Measurements from ENCODE around the gene MRPL52. TPM values are rescaled to one million over a fixed set of nuclear protein-coding genes. Genes with fewer than 3 reads are reported as not detected.

The MRPL52 gene
- total RNA-seq, 2 experiments from 2014 or later = 100 to 181 TPM

- Histone ChIP-seq H3K4me1 (ENCODE audit: insufficient read depth, low read length, poor library complexity, severe bottlenecking) (peaks cover 31% of the 10 kb centered on the region), H3K9me2 (ENCODE audit: insufficient read depth, low read length) (no peaks in the 10 kb centered on the region), H3K4me3 (ENCODE audit: low read depth, low read length, poor library complexity, severe bottlenecking) (peak within 1 kb of the TSS; percentile 86), H4K20me1 (ENCODE audit: insufficient read depth, low read length) (no peaks in the 10 kb centered on the region), H3K79me2 (ENCODE audit: insufficient read depth, low read depth, low read length) (peaks cover 19% of the 10 kb centered on the region), H3K9me3 (ENCODE audit: low read length) (no peaks in the 10 kb centered on the region), H3K36me3 (ENCODE audit: insufficient read depth, low read length) (peaks cover 34% of the 10 kb centered on the region), H3K27ac (ENCODE audit: low read depth, low read length, poor library complexity, severe bottlenecking) (peak within 1 kb of the TSS; percentile 93), H3K4me2 (ENCODE audit: low read length) (peak within 1 kb of the TSS; percentile 96), H2AFZ (ENCODE audit: low read length) (peak within 1 kb of the TSS; percentile 12; the same call in 1 of the 2 replicates)
- BruUV-seq (replicated peaks) = no TSS peak
- ChIA-PET POLR2A (interaction anchor here (0.5 to 5.5 kb wide), 21 partner anchors 10 to 333 kb away, joined by 3 to 65 read pairs (median 4); partner anchors contain the start of genes HAUS4, OXA1L, RBM23 and REM2), CTCF (ENCODE audit: unreplicated experiment) (interaction anchor here (0.9 to 2.9 kb wide), 6 partner anchors 13 to 28 kb away, joined by 3 to 11 read pairs (median 5); no protein-coding TSS in a partner anchor)
- DNase-seq (ENCODE audit: low spot score) = peak; percentile 97
- TF ChIP-seq EZH2phosphoT487 (IDR thresholded peaks at IDR 0.05; ENCODE audit: borderline replicate concordance, low read depth, low read length) (no peak), CTCF (conservative IDR thresholded peaks at IDR 0.05; ENCODE audit: low read length) (peak; percentile 48; the same call in 1 of the 2 replicates)
- intact Hi-C loops (cut with micrococcal nuclease; ENCODE audit: unreplicated experiment) = loop anchor here (1.0 to 5.0 kb wide), 6 partner anchors 16 to 479 kb away; partner anchors contain the start of gene RBM23
Observed at GRCh38 chr14:22871224-22872032, 41.7 kb downstream of the MRPL52 start, which contains the start of gene LRP10. LRP10 (plus strand) TSS chr14:22871740; CDS start chr14:22872304, 564 bp downstream.

GRCh38 chr14:22872033-22872832 lies 42.5 kb downstream of the MRPL52 start:
- Histone ChIP-seq H3K9me2 (ENCODE audit: insufficient read depth, low read length) (no peaks in the 10 kb centered on the region), H2AFZ (ENCODE audit: low read length) (peak overlapping the region; percentile 11; the same call in 1 of the 2 replicates), H3K36me3 (ENCODE audit: insufficient read depth, low read length) (peaks cover 42% of the 10 kb centered on the region), H3K9me3 (ENCODE audit: low read length) (no peaks in the 10 kb centered on the region), H4K20me1 (ENCODE audit: insufficient read depth, low read length) (no peaks in the 10 kb centered on the region), H3K79me2 (ENCODE audit: insufficient read depth, low read depth, low read length) (peaks cover 19% of the 10 kb centered on the region), H3K4me3 (ENCODE audit: low read depth, low read length, poor library complexity, severe bottlenecking) (peak overlapping the region; percentile 86), H3K4me2 (ENCODE audit: low read length) (peak overlapping the region; percentile 96), H3K4me1 (ENCODE audit: insufficient read depth, low read length, poor library complexity, severe bottlenecking) (peaks cover 31% of the 10 kb centered on the region), H3K27ac (ENCODE audit: low read depth, low read length, poor library complexity, severe bottlenecking) (peak overlapping the region; percentile 93)
- peak; percentile 80 for DNase-seq (ENCODE audit: low spot score)
- intact Hi-C loops (cut with micrococcal nuclease; ENCODE audit: unreplicated experiment) = loop anchor here (1.0 to 5.0 kb wide), 5 partner anchors 28 to 480 kb away; partner anchors contain the start of gene RBM23
- TF ChIP-seq EZH2phosphoT487 (IDR thresholded peaks at IDR 0.05; ENCODE audit: borderline replicate concordance, low read depth, low read length) (no peak), CTCF (conservative IDR thresholded peaks at IDR 0.05; ENCODE audit: low read length) (peak; percentile 98)
- POLR2A ChIA-PET = interaction anchor here (0.6 to 5.5 kb wide), 17 partner anchors 11 to 137 kb away, joined by 3 to 65 read pairs (median 4); partner anchors contain the start of genes OXA1L, RBM23 and REM2
- BruUV-seq (replicated peaks) = no TSS peak
- CTCF ChIA-PET (ENCODE audit: unreplicated experiment) = interaction anchor here (0.6 to 2.9 kb wide), 6 partner anchors 12 to 195 kb away, joined by 3 to 11 read pairs (median 5); no protein-coding TSS in a partner anchor
